Effector memory CD8-positive, alpha-beta T cell (primary cell): ENCODE measurements around the gene SBK2.

Experiments used
- ATAC-seq: fragments of 150-1000 bp; cut with Tn5 transposase; replicated peaks from 2 replicates; pipeline ENCODE4 v1.10.0; 2021; ENCODE audit warnings: mild to moderate bottlenecking, moderate library complexity
- DNase-seq, 3 experiments: peaks; one replicate each; pipeline ENCODE4 v3.0.0; 2021
- H3K27ac Mint-ChIP-seq, 2 donors: one replicate each; pipeline ENCODE4 v1.8.0; 2022; ENCODE audit warnings: mild to moderate bottlenecking in 2 of 2, mixed read lengths in 2 of 2, moderate library complexity in 2 of 2
- H3K27me3 Mint-ChIP-seq, 2 donors: one replicate each; pipeline ENCODE4 v1.8.0; 2022; ENCODE audit warnings: mixed read lengths in 2 of 2
- H3K36me3 Mint-ChIP-seq: one replicate; pipeline ENCODE4 v1.8.0; 2022; ENCODE audit warnings: mild to moderate bottlenecking, moderate library complexity, mixed read lengths; ENCODE audit not compliant: insufficient read depth
- H3K4me1 Mint-ChIP-seq, 2 donors: one replicate each; pipeline ENCODE4 v1.8.0; 2022; ENCODE audit warnings: low read depth in 2 of 2, mixed read lengths in 2 of 2
- H3K4me3 Mint-ChIP-seq, 2 donors: one replicate each; pipeline ENCODE4 v1.8.0; 2022; ENCODE audit warnings: mild to moderate bottlenecking in 2 of 2, mixed read lengths in 2 of 2, moderate library complexity in 2 of 2
- H3K9me3 Mint-ChIP-seq, 2 donors: one replicate each; pipeline ENCODE4 v1.8.0; 2022; ENCODE audit warnings: mixed read lengths in 2 of 2

Gene SBK2

DNA sequence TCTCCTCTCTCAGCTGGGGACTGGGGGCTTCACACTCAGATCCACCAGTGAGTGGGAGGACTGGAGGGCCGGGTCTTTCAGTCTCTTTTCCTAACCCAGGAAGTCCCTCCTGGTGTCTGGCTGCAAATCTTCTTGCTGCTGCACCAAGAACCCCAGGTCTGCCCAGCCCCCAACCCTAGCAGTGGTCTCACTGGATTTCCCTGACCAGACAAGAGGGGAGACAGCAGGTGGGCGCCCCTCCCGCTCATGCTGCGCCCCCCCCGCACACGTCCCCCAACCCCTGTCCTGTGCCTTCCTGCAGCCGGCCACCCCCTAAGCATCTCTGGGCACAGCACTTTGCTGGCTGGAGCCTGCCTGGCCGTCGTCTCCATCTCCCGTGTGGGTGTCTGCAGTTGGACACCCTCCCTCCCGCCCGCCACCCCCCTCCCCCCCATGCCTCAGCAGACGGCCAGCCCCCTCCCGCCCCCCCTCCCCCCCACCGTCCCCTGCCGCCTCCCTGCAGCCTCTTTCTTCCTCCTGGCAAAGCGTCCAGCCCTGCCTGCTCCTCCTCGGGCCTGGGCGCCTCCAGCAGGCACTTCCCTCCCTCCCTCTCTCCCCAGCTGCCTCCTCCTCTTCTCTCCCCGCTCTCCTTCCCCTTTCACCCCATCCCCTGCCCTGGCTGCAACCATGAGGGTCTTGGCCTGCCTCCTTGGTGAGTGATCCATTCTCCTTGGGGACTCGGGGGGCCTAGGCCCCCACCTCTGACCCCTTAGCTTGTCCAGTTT is 48.8 kb downstream of the SBK2 start, which contains the start of gene SSC5D:
SSC5D (plus strand) TSS at position 513 of the 764 bp plus-strand sequence; CDS start at position 667, 154 bp downstream.
- Mint-ChIP-seq H3K36me3 (peaks cover 38% of the 10 kb centered on the region), H3K27ac (peak within 1 kb of the TSS; percentile 75 to 83), H3K4me1 (peaks cover 5 to 11% of the 10 kb centered on the region in 2 donors), H3K9me3 (no peaks in the 10 kb centered on the region), H3K4me3 (peak within 1 kb of the TSS in 1 of 2 donors; percentile 35), H3K27me3 (peaks cover 4 to 12% of the 10 kb centered on the region in 2 donors)
- ATAC-seq: no peak
- no peak for DNase-seq

DNA sequence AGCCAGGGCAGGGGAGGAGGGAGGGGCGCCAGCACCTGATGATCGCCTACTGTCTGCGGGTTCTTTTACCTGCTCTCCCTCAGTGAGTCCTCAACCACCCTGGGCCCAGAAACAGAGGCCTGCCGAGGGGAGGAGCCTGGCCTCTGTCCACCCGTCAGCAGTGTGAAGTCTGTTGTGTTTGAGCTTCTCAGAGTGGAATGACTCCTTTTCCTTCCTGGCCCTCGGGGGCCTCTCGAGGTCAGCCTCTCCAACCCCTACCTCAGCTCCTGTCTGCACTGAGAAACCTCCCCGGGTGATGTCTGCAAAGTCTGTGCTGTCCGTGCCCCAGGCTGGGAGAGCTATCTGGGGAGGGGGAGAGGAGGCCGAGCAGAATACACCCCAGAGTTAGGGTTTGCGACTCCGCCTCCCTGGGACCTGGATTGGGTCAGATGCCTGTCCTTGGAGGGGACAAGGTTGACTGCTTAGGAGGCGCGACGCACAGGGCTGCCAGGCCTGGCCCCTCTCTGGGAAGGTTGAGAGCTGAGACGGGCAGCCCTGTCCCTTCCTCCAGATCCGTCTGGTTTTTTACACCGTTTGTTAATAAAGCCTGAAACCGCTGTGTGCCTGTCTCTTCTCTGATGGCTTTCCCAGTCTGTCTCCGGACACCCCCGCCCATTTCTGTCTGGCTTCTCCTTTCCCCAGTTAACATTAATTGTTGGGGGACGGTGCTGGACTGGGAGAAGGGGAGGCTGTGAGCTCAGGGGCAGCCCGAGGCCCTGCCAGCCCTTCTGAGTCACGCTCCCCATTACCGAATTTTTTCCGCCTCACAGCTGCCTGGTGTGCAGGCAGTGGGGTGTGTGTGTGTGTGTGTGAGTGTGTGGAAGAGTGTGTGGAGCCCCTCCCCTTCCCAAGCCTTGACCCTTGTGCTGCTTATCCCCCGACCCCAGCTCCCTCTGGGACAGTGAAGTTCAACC is 49.7 kb downstream of the SBK2 start:
- peaks cover 0 to 4% of the 10 kb centered on the region in 2 donors for H3K27me3 Mint-ChIP-seq
- H3K27ac Mint-ChIP-seq: peak overlapping the region; percentile 75 to 83
- DNase-seq (no peak), ATAC-seq (peak; percentile 18)
- peak overlapping the region in 1 of 2 donors; percentile 35 for H3K4me3 Mint-ChIP-seq
- peaks cover 5 to 10% of the 10 kb centered on the region in 2 donors for H3K4me1 Mint-ChIP-seq
- peaks cover 39% of the 10 kb centered on the region for H3K36me3 Mint-ChIP-seq
- H3K9me3 Mint-ChIP-seq: no peaks in the 10 kb centered on the region

DNA sequence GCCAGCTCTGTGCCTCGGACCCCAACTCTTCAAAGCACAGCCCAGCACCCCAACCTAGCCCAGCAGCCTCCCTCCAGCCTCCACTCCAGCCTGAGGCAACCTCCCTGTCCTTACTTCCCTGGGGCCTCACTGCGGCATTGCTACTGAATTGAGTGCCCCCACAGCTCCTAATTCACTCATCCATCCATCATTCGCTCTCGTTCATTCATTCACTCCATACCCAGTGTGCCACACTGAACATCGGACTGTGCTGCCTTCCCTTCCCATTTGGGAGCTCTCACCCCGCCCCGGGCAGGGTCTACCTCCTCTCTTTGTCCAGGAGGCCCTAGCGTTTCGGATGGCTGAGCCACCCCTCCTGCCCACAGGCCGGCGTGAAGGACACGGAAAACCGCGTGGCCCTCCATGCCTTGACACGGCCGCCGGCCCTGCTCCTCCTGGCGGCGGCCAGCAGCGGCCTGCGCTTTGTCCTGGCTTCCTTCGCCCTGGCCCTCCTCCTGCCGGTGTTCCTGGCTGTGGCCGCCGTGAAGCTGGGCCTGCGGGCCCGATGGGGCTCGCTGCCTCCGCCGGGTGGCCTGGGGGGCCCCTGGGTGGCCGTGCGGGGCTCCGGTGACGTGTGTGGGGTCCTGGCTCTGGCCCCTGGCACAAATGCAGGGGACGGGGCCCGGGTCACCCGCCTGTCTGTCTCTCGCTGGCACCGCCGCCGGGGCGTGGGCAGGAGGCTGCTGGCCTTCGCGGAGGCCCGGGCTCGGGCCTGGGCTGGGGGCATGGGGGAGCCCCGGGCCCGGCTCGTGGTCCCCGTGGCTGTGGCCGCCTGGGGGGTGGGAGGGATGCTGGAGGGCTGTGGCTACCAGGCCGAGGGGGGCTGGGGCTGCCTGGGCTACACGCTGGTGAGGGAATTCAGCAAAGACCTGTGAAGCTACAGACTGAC is 50.6 kb downstream of the SBK2 start:
- H3K27ac Mint-ChIP-seq: peak overlapping the region; percentile 81 to 83
- ATAC-seq (no peak), DNase-seq (no peak)
- H3K4me1 Mint-ChIP-seq: peaks cover 5 to 10% of the 10 kb centered on the region in 2 donors
- H3K9me3 Mint-ChIP-seq: no peaks in the 10 kb centered on the region
- no peaks in the 10 kb centered on the region for H3K27me3 Mint-ChIP-seq
- peaks cover 39% of the 10 kb centered on the region for H3K36me3 Mint-ChIP-seq
- peak overlapping the region; percentile 57 to 76 for H3K4me3 Mint-ChIP-seq

DNA sequence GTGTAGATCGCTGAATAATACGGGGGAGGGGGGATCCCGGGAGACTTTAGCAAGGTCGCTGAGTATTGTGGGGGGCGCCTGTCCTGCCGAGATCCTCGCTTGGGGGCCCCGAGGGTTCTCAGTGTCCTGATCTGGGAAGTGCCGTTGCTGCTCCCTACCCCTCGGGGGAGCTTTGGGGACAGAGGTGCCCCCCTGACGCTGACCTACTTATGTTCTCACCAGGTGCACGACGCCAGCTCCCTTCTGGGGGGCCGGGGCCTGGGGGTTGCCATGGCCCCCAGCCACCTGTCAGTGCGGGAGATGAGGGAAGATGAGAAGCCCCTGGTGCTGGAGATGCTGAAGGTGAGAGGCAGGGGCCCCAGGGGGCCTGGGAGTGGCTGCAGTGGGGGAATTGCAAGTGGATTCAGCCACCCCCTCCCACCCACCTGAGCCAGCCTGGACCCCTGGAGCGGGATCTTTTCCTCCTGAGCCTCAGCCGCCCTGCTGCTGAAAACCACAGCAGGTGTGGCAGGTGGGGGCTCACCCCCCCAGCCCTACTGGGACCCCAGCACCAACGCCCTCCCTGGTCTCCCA is 51.4 kb downstream of the SBK2 start:
- DNase-seq: no peak
- H3K27me3 Mint-ChIP-seq: no peaks in the 10 kb centered on the region
- H3K36me3 Mint-ChIP-seq: peaks cover 39% of the 10 kb centered on the region
- H3K4me1 Mint-ChIP-seq: peaks cover 5 to 10% of the 10 kb centered on the region in 2 donors
- ATAC-seq: peak; percentile 49
- H3K9me3 Mint-ChIP-seq: no peaks in the 10 kb centered on the region
- peak overlapping the region; percentile 57 to 76 for H3K4me3 Mint-ChIP-seq
- peak overlapping the region; percentile 81 for H3K27ac Mint-ChIP-seq

DNA sequence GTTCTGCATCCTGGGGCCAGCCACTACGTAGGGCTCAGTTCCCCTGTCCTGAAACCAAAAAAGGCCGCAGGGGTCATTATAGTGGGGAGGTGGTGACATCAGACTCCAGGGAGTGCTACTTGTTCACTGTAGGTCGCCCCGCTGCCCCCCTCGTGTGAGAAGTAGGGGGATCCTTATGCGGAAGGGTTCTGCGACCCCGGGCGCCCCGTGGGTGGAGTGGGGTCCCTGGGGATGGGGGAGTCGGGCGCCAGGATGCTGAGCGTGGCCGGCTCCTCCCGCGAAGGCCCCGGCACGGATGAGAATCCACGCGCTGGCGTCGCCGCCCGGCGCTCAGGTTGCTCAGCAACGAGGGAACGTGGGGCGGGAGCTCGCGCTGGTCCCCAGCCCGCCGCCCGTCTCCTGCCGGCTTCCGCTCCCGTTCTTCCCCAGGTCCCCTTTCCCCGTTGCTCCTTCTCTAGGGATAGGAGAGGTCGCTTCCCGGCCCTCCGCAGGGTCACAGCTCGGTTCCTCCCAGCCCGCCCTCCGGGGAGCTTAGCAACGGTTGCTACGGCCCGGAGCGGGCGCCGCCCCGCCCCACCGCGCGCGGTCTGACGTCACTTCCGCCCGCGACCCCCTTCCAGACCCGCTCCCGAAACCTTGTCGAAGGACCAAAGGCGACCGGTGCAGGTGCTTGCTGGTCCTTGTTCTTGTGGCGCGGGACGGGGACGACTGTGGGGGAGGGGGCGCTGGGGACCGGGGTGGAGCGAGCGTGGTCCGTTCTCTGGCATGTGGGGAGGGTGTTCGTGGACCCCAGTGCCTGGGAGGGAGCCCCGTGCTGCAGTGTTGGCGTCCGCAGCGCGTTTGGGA is 52.1 kb downstream of the SBK2 start, which contains the start of gene NAT14:
NAT14 (plus strand) TSS at position 596 of the 846 bp plus-strand sequence. CDS start 521 bp downstream, outside the sequence.
- peaks cover 44% of the 10 kb centered on the region for H3K36me3 Mint-ChIP-seq

DNA sequence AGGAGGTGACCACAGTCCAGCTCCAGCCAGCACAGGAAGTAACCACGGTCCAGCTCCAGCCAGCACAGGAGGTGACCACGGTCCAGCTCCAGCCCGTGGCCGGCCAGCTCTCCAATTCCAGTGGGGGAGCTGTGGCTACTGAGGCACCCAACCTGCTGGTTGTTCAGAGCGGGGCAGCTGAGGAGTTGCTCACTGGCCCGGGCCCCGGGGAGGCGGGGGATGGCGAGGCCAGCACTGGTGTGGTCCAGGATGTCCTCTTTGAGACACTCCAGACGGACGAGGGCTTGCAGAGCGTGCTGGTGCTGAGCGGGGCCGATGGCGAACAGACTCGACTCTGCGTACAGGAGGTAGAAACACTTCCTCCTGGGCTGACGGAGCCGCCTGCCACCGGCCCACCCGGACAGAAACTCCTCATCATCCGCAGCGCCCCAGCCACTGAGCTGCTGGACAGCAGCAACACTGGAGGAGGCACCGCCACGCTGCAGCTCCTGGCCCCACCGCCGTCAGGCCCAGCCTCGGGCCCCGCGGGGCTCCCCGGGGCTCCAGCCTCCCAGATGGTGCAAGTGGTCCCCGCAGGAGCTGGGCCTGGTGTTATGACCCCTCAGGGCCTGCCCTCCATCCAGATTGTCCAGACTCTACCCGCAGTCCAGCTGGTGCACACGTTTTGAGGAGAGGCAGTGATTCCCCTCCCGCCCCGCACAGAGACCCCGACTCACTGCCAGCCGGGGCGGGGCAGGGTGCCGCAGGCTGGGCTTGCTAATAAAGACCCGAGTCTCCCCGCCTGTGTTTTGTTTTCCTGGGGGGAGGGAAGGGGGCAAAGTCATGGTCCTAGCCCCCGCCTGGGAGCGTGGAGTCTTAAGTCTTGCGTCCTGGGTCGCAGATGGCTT is 53.0 kb downstream of the SBK2 start:
- no peak for DNase-seq
- Mint-ChIP-seq H3K27ac (peak overlapping the region in 1 of 2 donors; percentile 81), H3K36me3 (peaks cover 50% of the 10 kb centered on the region), H3K4me1 (peaks cover 14 to 19% of the 10 kb centered on the region in 2 donors), H3K4me3 (peak overlapping the region; percentile 57 to 76), H3K27me3 (no peaks in the 10 kb centered on the region), H3K9me3 (no peaks in the 10 kb centered on the region)
- no peak for ATAC-seq

More for the DNA sequence above, 52.1 kb downstream of the SBK2 start, which contains the start of gene NAT14:
- Mint-ChIP-seq H3K9me3 (no peaks in the 10 kb centered on the region), H3K4me1 (peaks cover 7 to 12% of the 10 kb centered on the region in 2 donors), H3K27me3 (no peaks in the 10 kb centered on the region), H3K27ac (peak within 1 kb of the TSS; percentile 81), H3K4me3 (peak within 1 kb of the TSS; percentile 57 to 76)
- DNase-seq (peak; percentile 60 to 67 (median 62)), ATAC-seq (peak; percentile 78)

DNA sequence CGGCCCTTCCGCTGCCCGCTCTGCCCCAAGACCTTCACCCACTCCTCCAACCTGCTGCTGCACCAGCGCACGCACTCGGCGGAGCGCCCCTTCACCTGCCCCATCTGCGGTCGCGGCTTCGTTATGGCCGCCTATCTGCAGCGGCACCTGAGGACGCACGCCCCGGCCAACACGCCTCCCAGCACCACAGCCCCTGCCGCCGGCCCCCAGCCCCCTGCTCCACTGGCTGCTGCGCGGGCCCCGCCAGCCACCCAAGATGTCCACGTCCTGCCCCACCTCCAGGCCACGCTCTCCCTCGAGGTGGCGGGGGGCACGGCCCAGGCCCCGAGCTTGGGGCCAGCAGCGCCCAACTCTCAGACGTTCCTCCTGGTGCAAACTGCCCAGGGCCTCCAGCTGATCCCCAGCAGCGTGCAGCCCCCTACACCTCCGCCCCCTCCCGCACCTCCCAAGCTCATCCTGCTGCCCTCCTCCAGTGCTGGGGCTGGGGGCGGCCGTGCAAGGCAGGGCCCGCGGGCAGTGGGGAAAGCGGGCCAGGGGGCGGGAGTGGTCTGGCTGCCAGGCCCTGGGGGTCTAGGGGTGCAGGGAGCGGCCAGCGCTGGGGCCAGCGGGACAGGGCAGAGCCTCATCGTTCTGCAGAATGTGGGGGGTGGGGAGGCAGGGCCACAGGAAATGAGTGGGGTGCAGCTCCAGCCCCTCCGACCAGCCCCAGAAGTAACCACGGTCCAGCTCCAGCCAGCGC is 53.8 kb downstream of the SBK2 start:
- Mint-ChIP-seq H3K4me1 (peaks cover 23 to 27% of the 10 kb centered on the region in 2 donors), H3K36me3 (peaks cover 56% of the 10 kb centered on the region), H3K4me3 (peak overlapping the region in 1 of 2 donors; percentile 17), H3K27ac (no peak overlapping the region), H3K9me3 (no peaks in the 10 kb centered on the region), H3K27me3 (no peaks in the 10 kb centered on the region)
- DNase-seq (no peak), ATAC-seq (no peak)

DNA sequence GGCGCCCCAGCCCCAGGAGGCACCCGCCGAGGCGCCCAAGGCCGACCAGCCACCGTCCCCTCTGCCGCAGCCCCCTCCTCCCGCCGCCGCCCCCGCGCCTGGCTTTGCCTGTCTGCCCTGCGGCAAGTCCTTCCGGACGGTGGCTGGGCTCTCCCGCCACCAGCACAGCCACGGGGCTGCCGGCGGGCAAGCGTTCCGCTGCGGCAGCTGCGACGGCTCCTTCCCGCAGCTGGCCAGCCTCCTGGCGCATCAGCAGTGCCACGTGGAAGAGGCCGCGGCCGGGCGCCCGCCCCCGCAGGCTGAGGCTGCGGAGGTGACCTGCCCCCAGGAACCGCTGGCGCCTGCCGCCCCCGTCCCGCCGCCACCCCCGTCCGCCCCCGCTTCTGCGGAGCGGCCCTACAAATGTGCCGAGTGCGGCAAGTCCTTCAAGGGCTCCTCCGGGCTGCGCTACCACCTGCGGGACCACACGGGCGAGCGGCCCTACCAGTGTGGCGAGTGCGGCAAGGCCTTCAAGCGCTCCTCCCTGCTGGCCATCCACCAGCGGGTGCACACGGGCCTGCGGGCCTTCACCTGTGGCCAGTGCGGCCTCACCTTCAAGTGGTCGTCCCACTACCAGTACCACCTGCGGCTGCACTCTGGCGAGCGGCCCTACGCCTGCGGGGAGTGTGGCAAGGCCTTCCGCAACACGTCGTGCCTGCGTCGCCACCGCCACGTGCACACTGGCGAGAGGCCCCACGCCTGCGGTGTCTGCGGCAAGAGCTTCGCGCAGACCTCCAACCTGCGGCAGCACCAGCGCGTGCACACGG is 54.6 kb downstream of the SBK2 start:
- Mint-ChIP-seq H3K4me1 (peaks cover 28 to 33% of the 10 kb centered on the region in 2 donors), H3K36me3 (peaks cover 55% of the 10 kb centered on the region), H3K27me3 (no peaks in the 10 kb centered on the region), H3K9me3 (no peaks in the 10 kb centered on the region), H3K27ac (no peak overlapping the region), H3K4me3 (no peak overlapping the region)
- ATAC-seq (no peak), DNase-seq (no peak)

DNA sequence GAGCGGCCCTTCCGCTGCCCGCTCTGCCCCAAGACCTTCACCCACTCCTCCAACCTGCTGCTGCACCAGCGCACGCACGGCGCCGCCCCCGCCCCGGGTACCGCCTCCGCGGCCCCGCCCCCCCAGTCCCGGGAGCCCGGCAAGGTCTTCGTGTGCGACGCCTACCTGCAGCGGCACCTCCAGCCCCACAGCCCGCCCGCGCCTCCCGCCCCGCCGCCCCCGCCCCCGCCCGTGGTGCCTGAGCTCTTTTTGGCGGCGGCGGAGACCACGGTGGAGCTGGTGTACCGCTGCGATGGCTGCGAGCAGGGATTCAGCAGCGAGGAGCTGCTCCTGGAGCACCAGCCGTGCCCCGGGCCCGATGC is 55.2 kb downstream of the SBK2 start:
- Mint-ChIP-seq H3K4me1 (peaks cover 28 to 36% of the 10 kb centered on the region in 2 donors), H3K27ac (no peak overlapping the region), H3K36me3 (peaks cover 55% of the 10 kb centered on the region), H3K4me3 (no peak overlapping the region), H3K9me3 (no peaks in the 10 kb centered on the region), H3K27me3 (no peaks in the 10 kb centered on the region)
- ATAC-seq (no peak), DNase-seq (no peak)
